HG03060 (cell line): ENCODE measurements around the gene GPATCH8.
A peak's percentile ranks its signal among the peaks of the same experiment; 100 is the strongest.
"Not testable (repeated sequence)": the region's sequence is repeated elsewhere in the genome, so short reads cannot be mapped to it uniquely, and the experiment has no call there.

Source experiments
- ATAC-seq: cut with Tn5 transposase; IDR thresholded peaks from one replicate; pipeline ENCODE4 v1.9.1; 2021; ENCODE audit warnings: low read depth, moderate number of reproducible peaks; ENCODE audit not compliant: unreplicated experiment

Gene GPATCH8

GRCh38 chr17:44503147-44504029 is at the start of gene GPATCH8:
Gene GPATCH8 (minus strand): TSS chr17:44503406. CDS start chr17:44503370, 36 bp downstream.
- peak; percentile 52 for ATAC-seq

GRCh38 chr17:44552361-44552760 is 49.2 kb upstream of the GPATCH8 start:
- no peak for ATAC-seq

GRCh38 chr17:44549686-44550085 is 46.5 kb upstream of the GPATCH8 start:
- ATAC-seq = no peak

GRCh38 chr17:44548376-44549230 is 45.4 kb upstream of the GPATCH8 start:
- no peak for ATAC-seq

DNA sequence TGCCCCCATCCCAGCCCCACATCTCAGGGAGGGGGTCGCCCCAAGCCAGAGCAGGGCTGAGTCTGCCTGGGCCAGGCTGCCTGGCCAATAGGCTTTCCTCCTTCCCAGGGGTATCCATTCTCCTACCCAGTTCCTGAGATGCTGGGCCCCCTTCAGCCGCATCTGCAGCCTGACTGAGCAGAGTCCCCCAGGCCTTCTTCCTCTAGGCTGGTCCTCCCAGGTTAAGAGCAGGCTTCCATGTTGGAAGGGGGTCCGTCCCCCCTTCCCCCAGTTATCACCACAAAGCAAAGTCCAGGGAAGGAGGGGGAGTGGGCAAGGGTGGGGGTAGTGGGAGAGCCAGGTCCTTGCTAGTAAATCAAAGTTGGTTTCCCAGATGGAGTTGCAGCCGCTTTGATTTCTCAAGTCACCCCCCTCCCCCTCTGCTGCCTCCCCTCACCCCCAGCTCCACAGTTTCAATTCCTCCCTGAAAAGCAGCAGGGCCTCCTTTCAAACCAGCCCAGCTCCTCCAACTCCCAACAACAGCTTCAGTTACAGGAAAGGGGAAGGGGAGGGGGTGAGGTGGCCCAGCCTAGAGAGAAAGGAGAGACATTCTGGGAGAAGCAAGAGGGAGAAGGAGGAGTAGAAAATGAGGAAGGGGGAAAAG is 44.5 kb upstream of the GPATCH8 start:
- ATAC-seq = no peak

DNA sequence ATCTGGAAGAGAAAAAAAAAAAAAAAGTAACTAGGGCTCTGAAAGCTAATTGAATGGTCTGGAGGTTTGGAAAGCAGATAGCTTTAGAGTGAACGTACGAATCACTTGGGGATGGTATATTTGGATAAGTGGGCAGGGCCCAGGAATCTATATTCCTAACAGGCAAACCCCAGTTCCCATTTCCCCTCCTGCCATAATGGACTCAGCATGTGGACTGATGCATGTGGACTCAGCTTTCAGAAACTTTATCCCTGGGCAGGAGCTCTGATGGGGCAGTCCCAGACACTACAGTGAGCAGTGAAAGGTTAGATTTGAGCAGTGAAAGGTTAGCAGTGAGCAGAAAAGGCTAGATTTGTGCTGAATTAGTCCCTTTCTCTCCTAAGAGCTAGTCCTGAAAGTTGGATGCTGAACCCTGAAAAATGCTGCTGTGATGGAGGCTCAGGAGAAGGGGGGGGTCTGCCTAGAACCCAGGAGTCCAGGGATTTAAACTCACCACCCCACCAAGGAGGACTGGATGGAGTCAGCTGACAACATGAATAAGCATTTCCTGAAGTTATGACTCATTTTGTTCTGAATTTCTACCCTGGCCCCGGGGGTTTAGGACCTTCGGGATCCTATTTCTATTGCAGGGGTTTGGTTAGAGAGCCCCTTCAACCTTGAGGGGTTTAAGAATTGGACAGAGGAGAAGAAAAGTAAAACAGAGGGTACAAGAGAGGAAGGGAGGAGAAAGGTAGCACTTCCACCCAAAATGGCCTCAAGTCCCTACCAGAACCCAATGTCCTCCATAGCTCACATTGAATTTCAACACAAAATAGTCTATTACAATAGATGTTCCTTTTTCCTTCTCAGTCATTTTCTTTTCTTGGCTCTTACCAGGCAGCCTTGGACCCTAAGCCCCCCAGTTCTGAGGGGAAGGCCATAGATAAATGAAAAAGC is 43.7 kb upstream of the GPATCH8 start:
- ATAC-seq = no peak

DNA sequence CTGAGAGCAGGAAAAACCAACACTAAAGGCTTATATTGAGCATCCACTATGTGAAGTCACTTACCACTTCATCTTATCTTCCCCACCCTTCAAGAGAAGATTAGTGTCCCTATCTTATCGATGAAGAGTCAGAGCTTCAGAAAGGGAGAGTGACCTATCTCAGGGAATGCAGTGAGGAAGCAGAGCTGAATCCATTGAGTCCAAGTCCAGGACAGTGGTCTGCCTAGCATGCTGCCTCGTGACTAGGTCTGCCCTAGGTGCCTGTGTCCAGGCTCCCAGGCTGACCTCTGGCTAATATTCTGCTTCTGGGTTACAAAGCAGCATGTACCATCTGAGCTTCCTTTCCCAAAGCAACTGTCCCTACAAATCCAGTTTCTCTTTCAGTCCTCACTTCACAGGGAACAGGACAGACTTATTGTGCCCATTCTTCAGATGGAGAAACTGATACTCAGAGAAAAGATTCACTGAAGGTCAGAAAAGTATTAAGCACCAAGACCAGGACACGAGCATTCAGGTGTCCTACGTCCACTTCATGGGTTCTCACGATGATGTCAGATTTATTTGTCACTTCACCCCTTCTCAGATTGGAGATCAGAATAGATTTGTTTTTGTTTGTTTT is 40.8 kb upstream of the GPATCH8 start:
- no peak for ATAC-seq

DNA sequence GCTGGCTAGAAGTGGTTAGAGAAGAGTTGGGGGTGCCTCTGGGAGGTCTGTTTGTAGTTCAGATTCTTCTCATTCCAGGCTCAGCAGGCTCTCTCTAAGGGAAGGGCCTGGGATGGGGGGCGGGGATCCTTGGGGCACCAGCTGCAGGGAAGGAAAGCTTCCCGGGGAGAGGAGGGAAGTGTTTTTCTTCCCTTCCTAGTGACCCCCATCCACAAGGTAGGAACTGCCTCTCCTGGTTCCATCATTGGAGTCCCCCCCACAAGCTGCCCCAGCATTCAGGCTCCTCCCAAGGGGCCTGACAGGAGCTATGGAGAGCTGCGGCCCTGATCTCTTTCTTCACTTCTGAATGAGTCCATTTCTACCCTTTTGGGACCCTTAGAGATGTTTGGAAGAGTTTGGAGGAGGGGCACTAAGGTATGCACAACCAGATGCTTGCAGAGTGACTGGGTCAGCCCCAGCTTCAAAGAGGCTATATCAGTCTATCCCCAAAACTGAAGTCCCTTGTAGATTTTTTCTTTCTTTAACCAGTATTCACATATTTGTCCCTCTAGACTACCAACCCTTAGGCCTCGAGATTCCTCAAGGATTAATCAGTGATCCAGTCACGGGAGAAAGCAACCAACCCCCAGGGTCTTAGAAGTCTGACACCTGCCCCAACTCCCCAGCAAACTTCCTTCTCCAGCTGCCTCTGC is 40.2 kb upstream of the GPATCH8 start:
- ATAC-seq = no peak

GRCh38 chr17:44541884-44542581 is 38.8 kb upstream of the GPATCH8 start:
- no peak for ATAC-seq

- ATAC-seq = no peak
Measured at GRCh38 chr17:44540246-44541084, 37.3 kb upstream of the GPATCH8 start.

- ATAC-seq = no peak
Measured at GRCh38 chr17:44539673-44540072, 36.5 kb upstream of the GPATCH8 start.

GRCh38 chr17:44537922-44538321 is 34.7 kb upstream of the GPATCH8 start:
- not testable (repeated sequence) for ATAC-seq

- ATAC-seq = no peak
Measured at GRCh38 chr17:44536090-44536953, 33.1 kb upstream of the GPATCH8 start.

DNA sequence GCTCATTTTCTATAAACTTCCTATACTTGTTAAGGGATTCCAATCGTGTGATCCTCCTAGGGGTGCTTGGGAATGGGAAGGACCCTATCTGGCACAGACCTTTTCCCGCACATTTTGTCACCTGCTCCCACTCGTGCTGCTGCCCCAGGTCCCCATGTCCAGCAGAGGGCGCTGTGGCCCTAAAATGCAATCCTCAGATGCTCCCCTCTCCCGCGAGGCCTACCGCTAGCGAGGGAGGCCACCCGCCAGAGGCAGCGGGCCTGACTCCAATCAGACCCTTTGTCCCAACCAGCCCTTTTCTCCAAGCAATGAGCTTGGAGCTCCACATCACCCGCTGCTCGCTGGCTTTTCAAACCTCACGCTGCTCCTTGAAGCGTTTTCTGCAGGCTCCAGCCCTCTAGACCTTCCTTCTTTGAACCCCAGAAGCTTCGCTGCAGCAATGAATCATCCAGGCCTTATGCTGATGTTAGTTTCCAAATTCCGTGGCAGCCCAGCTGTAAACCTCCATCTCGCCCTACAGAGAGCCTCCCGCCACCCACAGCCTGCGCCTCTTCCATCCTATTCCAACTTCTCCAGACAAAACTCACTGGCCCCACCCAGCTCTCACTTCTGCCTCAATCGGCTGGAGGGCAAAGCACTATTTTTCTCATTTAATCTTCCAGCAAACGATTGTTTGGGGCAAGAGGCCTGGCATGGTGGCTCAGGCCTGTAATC is 30.5 kb upstream of the GPATCH8 start:
- no peak for ATAC-seq

DNA sequence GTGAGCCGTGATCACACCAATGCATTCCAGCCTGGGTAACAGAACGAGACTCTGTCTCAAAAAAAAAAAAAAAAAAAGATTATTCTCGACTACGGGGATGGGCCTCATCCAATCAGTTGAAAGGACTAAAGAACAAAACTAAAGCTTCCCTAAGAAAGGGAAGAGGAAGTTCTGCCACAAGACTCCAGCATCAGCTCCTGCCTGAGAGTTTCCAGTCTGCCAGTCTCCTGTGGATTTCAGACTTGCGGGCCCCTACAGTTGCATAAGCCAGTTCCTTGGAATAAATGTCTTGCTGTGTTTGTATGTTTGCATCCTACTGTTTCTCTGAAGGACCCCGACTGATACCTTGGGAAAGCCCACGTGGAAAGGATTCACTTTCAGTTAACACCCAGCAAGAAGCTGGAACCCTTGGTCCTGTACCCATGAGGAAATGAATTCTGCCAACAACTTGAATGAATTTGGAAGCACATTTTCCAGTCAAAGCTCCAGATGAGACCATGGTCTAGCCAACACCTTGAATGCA is 27.8 kb upstream of the GPATCH8 start:
- ATAC-seq = no peak

DNA sequence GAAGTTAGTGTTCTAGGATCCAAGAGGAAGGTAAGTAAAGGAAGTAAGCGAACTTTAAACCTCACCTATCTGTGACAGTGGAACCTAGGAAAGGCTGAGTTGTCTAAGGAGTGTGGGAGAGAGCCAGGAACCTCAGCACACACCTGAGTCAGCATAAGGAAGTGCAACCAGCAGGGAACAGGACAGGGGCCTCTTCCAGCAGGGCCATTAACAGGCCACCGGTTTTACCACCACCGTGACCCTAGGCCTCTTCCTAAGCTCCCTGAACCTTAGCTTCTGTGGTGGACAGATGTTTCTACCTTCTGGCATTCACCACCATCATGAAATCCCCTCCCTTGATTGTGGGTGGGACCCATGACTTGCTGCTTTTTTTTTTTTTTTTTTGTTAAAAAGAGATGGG is 26.7 kb upstream of the GPATCH8 start:
- no peak for ATAC-seq
